ENCODE data around the gene MXRA8. TPM values are rescaled to one million over a fixed set of nuclear protein-coding genes. Genes with fewer than 3 reads are reported as not detected.

MXRA8 gene
- total and polyA plus RNA-seq, 9 of the 15 experiments (the other 6 are each of a cell fraction or from before 2014, with no cell fraction given) = 0.66 to 11.3 (median 6.3) TPM

- peaks cover 10% of the 10 kb centered on the region; the same call in 2 of the 3 replicates for H3K79me2 ChIP-seq (ENCODE audit: control insufficient read depth, insufficient read depth, low read length)
- H3K9ac ChIP-seq (ENCODE audit: insufficient read depth in 1 of 2, low read depth in 2 of 2, low read length in 2 of 2) = peak overlapping the region in 1 of 2 experiments; percentile 89; a peak in 1 of 4 replicates
- DNase-seq (ENCODE audit: extremely low read depth in 1 of 4, low spot score in 3 of 4) (no peak), ATAC-seq (no peak), FAIRE-seq (no peak)
- CTCF ChIA-PET (ENCODE audit: low intra/inter-chr PET ratio) = no interaction called here
- TF ChIP-seq HOMEZ (CRISPR knock-in tag; IDR thresholded peaks at IDR 0.05) = no peak
- TF ChIP-seq ZBTB7A (IDR thresholded peaks at IDR 0.05; ENCODE audit: borderline replicate concordance, control insufficient read depth, low read depth, low read length) = 0 out of 2 replicates have a peak, but pooled peaks have one; percentile 35
- no peak overlapping the region for H2AFZ ChIP-seq (ENCODE audit: low read depth, low read length)
- no peak overlapping the region for H3K4me2 ChIP-seq (ENCODE audit: insufficient read depth, low read length)
- peaks cover 24 to 94% of the 10 kb centered on the region in 2 experiments for H3K4me1 ChIP-seq (replicated peaks in 1 of 2; ENCODE audit: control insufficient read depth in 2 of 2, insufficient read depth in 2 of 2, low read length in 2 of 2)
- no peaks in the 10 kb centered on the region for H3K36me3 ChIP-seq (ENCODE audit: control insufficient read depth, insufficient read depth, low read length)
- BruUV-seq (replicated peaks) = no TSS peak
- intact Hi-C loops (cut with micrococcal nuclease) (no loop called here), in situ Hi-C loops (cut with MboI) (no loop called here)
- 0 out of 2 replicates have a peak, but pooled peaks cover 2% of the 10 kb centered on the region for H3K9me3 ChIP-seq (replicated peaks; ENCODE audit: control insufficient read depth, insufficient read depth, low read depth, low read length)
- no peaks in the 10 kb centered on the region; a peak in 1 of 5 replicates for H3K27me3 ChIP-seq (ENCODE audit: control insufficient read depth in 2 of 2, insufficient read depth in 2 of 2, low read length in 2 of 2)
- peaks cover 3% of the 10 kb centered on the region; the same call in 1 of the 2 replicates for H4K20me1 ChIP-seq (replicated peaks; ENCODE audit: control insufficient read depth, insufficient read depth, low read length)
- no peaks in the 10 kb centered on the region for H3K9me1 ChIP-seq (ENCODE audit: control insufficient read depth, insufficient read depth, low read length)
- POLR2A ChIA-PET = no interaction called here
- 75% methylated on average over 2 of the region's 8 CpGs for WGBS (ENCODE audit: insufficient coverage, low coverage, missing lambda C conversion rate)
- H3K27ac ChIP-seq (ENCODE audit: extremely low read depth, low read depth, low read length) = no peak overlapping the region
- H3K4me3 ChIP-seq = no peak overlapping the region
Measured at GRCh38 chr1:1356166-1356795, 2.1 kb downstream of the MXRA8 start.

GRCh38 chr1:1355416-1355815 lies 2.9 kb downstream of the MXRA8 start:
- FAIRE-seq (no peak), ATAC-seq (no peak), DNase-seq (ENCODE audit: extremely low read depth in 1 of 4, low spot score in 3 of 4) (no peak)
- H3K9me1 ChIP-seq (ENCODE audit: control insufficient read depth, insufficient read depth, low read length) = no peaks in the 10 kb centered on the region
- peaks cover 10% of the 10 kb centered on the region; the same call in 2 of the 3 replicates for H3K79me2 ChIP-seq (ENCODE audit: control insufficient read depth, insufficient read depth, low read length)
- H3K4me3 ChIP-seq = no peak overlapping the region
- no peaks in the 10 kb centered on the region for H3K27me3 ChIP-seq (ENCODE audit: control insufficient read depth in 2 of 2, insufficient read depth in 2 of 2, low read length in 2 of 2)
- TF ChIP-seq RBFOX2 (IDR thresholded peaks at IDR 0.05; ENCODE audit: low read depth, low read length) = 0 out of 2 replicates have a peak, but pooled peaks have one; percentile 5
- TF ChIP-seq ZBTB33 (CRISPR knock-in tag; IDR thresholded peaks at IDR 0.05) = peak; percentile 86
- TF ChIP-seq NELFE (IDR thresholded peaks at IDR 0.05; ENCODE audit: insufficient read depth, insufficient read length) = no peak
- TF ChIP-seq DPF2 (IDR thresholded peaks at IDR 0.05) = no peak
- TF ChIP-seq PCBP1 (IDR thresholded peaks at IDR 0.05; ENCODE audit: low read depth, low read length, poor library complexity, severe bottlenecking) = peak; percentile 9
- no peak for TF ChIP-seq TRIM28 (IDR thresholded peaks at IDR 0.05)
- TF ChIP-seq PURB (CRISPR knock-in tag; IDR thresholded peaks at IDR 0.05; ENCODE audit: low read depth) = no peak
- TF ChIP-seq POLR2G (IDR thresholded peaks at IDR 0.05; ENCODE audit: low read depth, low read length) = peak; percentile 27; the same call in 1 of the 2 replicates
- 88% methylated on average over 28 of the region's 52 CpGs for WGBS (ENCODE audit: insufficient coverage, low coverage, missing lambda C conversion rate)
- no peaks in the 10 kb centered on the region for H3K9me3 ChIP-seq (replicated peaks; ENCODE audit: control insufficient read depth, insufficient read depth, low read depth, low read length)
- H2AFZ ChIP-seq (ENCODE audit: low read depth, low read length) = no peak overlapping the region
- intact Hi-C loops (cut with micrococcal nuclease) = no loop called here
- H4K20me1 ChIP-seq (replicated peaks; ENCODE audit: control insufficient read depth, insufficient read depth, low read length) = peaks cover 3% of the 10 kb centered on the region; the same call in 1 of the 2 replicates
- peaks cover 24 to 87% of the 10 kb centered on the region in 2 experiments for H3K4me1 ChIP-seq (replicated peaks in 1 of 2; ENCODE audit: control insufficient read depth in 2 of 2, insufficient read depth in 2 of 2, low read length in 2 of 2)
- H3K27ac ChIP-seq (ENCODE audit: extremely low read depth, low read depth, low read length) = no peak overlapping the region
- POLR2A ChIA-PET = no interaction called here
- CTCF ChIA-PET (ENCODE audit: low intra/inter-chr PET ratio) = no interaction called here
- no peak overlapping the region for H3K4me2 ChIP-seq (ENCODE audit: insufficient read depth, low read length)
- no peaks in the 10 kb centered on the region for H3K36me3 ChIP-seq (ENCODE audit: control insufficient read depth, insufficient read depth, low read length)
- H3K9ac ChIP-seq (ENCODE audit: insufficient read depth in 1 of 2, low read depth in 2 of 2, low read length in 2 of 2) = no peak overlapping the region
- in situ Hi-C loops (cut with MboI) = no loop called here
- no TSS peak for BruUV-seq (replicated peaks)
